Thymus (tissue), 11 donors: ENCODE measurements around the gene ZBTB8A. TPM values are rescaled to one million over a fixed set of nuclear protein-coding genes. Genes with fewer than 3 reads are reported as not detected.
"Not testable (repeated sequence)": the region's sequence is repeated elsewhere in the genome, so short reads cannot be mapped to it uniquely, and the experiment has no call there.

Source experiments
- DNase-seq, 9 donors: peaks; one replicate each; pipeline ENCODE4 v3.0.0-alpha.2; 2013; ENCODE audit warnings: low spot score in 9 of 9, low read depth in 6 of 9, missing footprints in 1 of 9
- H3K27ac ChIP-seq, 2 donors: one replicate each; pipeline ENCODE4 v1.5.1; 2013; ENCODE audit warnings: control low read depth in 1 of 2, low read depth in 1 of 2, low read length in 1 of 2, mild to moderate bottlenecking in 1 of 2, moderate library complexity in 1 of 2
- H3K27me3 ChIP-seq, 2 donors: one replicate each; pipeline ENCODE4 v1.5.1; 2013; ENCODE audit warnings: low read length in 1 of 2; ENCODE audit not compliant: control insufficient read depth in 2 of 2, insufficient read depth in 1 of 2
- H3K36me3 ChIP-seq, 2 donors: one replicate each; pipeline ENCODE4 v1.5.1; 2013; ENCODE audit warnings: low read length in 1 of 2, mild to moderate bottlenecking in 1 of 2, moderate library complexity in 1 of 2; ENCODE audit not compliant: control insufficient read depth in 2 of 2, insufficient read depth in 2 of 2
- H3K4me1 ChIP-seq, 2 donors: one replicate each; pipeline ENCODE4 v1.5.1; 2013; ENCODE audit warnings: low read length in 2 of 2; ENCODE audit not compliant: control insufficient read depth in 2 of 2, insufficient read depth in 2 of 2
- H3K4me3 ChIP-seq, 2 donors: one replicate each; pipeline ENCODE4 v1.5.1; 2013; ENCODE audit warnings: low read length in 2 of 2, control low read depth in 1 of 2, mild to moderate bottlenecking in 1 of 2
- H3K9me3 ChIP-seq, 2 donors: one replicate each; pipeline ENCODE4 v1.5.1; 2013; ENCODE audit warnings: low read length in 1 of 2, mild to moderate bottlenecking in 1 of 2; ENCODE audit not compliant: control insufficient read depth in 2 of 2, insufficient read depth in 1 of 2
- WGBS: extraction: QIAGEN DNeasy Blood & Tissue Kit; methylation state at CpG from one replicate; pipeline ENCODE4 v1.1.7; 2013; 5-methylcytosine and 5-hydroxymethylcytosine counted together
- polyA plus RNA-seq: library from polyadenylated mRNA; stranded (reverse); fragments of 200-250 nt; gene quantifications from one replicate; pipeline ENCODE4 v1.2.3, GENCODE V29; 2013
- total RNA-seq: library from RNA; stranded (reverse); fragments of 120-200 nt; gene quantifications from one replicate; pipeline ENCODE4 v1.2.4, GENCODE V29; 2013
- donor health status: healthy.

Gene ZBTB8A
- total and polyA plus RNA-seq, 2 donors, result 2.1 to 2.2 TPM

- H3K4me3 ChIP-seq, result no peak overlapping the region
- H3K27me3 ChIP-seq, result peaks cover 3 to 28% of the 10 kb centered on the region in 2 donors
- 83% methylated on average over 2 of the region's 2 CpGs for WGBS
- peaks cover 11 to 12% of the 10 kb centered on the region in 2 donors for H3K4me1 ChIP-seq
- no peaks in the 10 kb centered on the region for H3K36me3 ChIP-seq
- no peaks in the 10 kb centered on the region for H3K9me3 ChIP-seq
- no peak overlapping the region for H3K27ac ChIP-seq
- DNase-seq, result no peak
These were observed 1.9 kb downstream of the ZBTB8A start for GRCh38 chr1:32541064-32541566.

DNA sequence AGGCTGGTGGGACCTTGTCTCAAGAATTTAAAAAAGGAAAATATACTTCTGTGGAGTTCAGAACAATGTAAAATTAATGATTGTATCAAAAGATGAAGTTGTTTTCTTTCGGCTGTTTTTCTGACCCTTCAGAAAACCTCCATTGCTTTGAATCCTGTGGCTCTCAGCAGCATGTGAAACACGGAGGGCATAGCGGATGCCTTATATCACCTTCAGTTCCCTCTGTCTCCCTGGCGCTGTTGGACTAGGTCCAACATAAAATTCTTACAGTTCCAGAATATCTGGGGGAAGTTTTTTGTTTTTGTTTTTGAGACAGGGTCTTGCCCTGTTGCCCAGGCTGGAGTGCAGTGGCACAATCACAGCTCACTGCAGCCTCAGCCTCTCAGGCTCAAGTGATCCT lies 7.4 kb downstream of the ZBTB8A start:
- no peaks in the 10 kb centered on the region for H3K9me3 ChIP-seq
- no peak overlapping the region for H3K27ac ChIP-seq
- no peaks in the 10 kb centered on the region for H3K4me1 ChIP-seq
- no peak for DNase-seq
- 97% methylated on average over 4 of the region's 4 CpGs for WGBS
- H3K27me3 ChIP-seq, result no peaks in the 10 kb centered on the region
- no peak overlapping the region for H3K4me3 ChIP-seq
- H3K36me3 ChIP-seq, result no peaks in the 10 kb centered on the region

DNA sequence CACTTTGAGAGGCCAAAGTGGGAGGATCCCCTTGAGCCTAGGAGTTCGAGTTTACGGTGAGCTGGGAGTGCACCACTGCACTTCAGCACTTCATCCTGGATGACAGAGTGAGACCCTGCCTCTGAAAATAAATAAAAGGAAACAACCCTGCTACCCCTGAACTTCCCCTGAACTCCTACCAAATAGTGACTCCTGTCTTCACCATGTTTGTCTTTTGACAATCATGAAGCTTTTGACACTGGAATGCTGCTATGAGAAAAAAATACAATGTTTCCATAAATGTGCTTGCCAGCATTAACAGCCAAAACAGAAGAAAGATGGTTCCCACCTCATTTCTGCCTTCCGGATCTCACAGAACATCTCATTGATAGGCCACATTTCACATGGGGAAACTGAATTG lies 10.4 kb downstream of the ZBTB8A start:
- Histone ChIP-seq H3K27me3 (no peaks in the 10 kb centered on the region), H3K27ac (no peak overlapping the region), H3K4me1 (no peaks in the 10 kb centered on the region), H3K36me3 (no peaks in the 10 kb centered on the region), H3K4me3 (no peak overlapping the region), H3K9me3 (no peaks in the 10 kb centered on the region)
- DNase-seq, result no peak
- 96% methylated on average over 3 of the region's 3 CpGs for WGBS

DNA sequence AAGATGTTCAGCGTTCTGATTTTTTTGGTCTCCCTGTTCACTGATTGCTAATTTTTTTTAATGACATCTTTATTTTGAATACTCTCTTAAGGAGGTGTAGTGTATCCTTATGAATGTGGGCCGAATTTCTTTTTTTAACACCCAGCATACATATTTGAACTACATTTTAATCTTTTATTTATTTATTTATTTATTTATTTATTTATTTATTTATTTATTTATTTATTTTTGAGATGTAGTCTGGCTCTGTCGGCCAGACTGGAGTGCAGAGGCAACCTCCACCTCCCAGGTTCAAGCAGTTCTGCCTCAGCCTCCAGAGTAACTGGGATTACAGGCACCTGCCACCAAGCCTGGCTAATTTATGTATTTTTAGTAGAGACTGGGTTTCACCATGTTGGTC lies 15.1 kb downstream of the ZBTB8A start:
- H3K27ac ChIP-seq, result no peak overlapping the region
- WGBS, result 98% methylated on average over 3 of the region's 3 CpGs
- H3K4me1 ChIP-seq, result peaks cover 0 to 4% of the 10 kb centered on the region in 2 donors
- DNase-seq, result no peak
- H3K36me3 ChIP-seq, result no peaks in the 10 kb centered on the region
- H3K27me3 ChIP-seq, result no peaks in the 10 kb centered on the region
- H3K9me3 ChIP-seq, result no peaks in the 10 kb centered on the region
- H3K4me3 ChIP-seq, result no peak overlapping the region

DNA sequence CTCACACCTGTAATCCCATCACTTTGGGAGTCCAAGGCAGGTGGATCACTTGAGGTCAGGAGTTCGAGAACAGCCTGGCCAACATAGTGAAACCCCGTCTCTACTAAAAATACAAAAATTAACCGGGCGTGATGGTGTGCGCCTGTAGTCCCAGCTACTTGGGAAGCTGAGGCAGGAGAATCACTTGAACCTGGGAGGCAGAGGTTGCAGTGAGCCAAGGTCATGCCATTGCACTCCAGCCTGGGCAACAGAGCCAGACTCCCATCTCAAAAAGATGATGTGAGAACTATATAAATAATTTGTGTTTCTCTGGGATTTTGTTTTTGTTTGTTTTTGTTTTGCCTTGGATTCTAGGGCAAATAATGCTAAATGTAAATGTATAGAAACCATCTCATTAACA lies 17.8 kb downstream of the ZBTB8A start:
- not testable (repeated sequence) for H3K36me3 ChIP-seq, DNase-seq, H3K27ac ChIP-seq, H3K4me1 ChIP-seq, H3K27me3 ChIP-seq, H3K4me3 ChIP-seq, H3K9me3 ChIP-seq
- 96% methylated on average over 5 of the region's 5 CpGs for WGBS

DNA sequence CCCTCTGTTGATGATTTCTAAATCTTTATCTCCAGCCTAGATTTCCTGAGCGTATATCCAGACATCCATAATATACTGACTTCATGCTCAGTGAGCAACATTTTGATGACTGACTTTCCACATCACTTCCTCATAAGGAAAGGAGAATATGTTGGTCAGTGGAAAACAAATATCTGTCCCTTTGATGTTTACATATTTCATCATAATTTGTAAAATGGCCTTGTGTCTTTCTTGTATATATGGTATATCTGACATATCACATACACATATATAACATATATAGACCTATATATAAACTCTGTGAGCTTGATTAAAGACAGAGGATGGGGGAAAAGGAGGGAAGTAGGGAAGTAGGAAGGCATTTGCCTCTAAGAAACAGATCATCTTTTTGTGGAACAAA lies 18.6 kb downstream of the ZBTB8A start:
- DNase-seq, result no peak
- H3K27me3 ChIP-seq, result no peaks in the 10 kb centered on the region
- no peaks in the 10 kb centered on the region for H3K9me3 ChIP-seq
- no peak overlapping the region for H3K27ac ChIP-seq
- peaks cover 0 to 4% of the 10 kb centered on the region in 2 donors for H3K4me1 ChIP-seq
- no peak overlapping the region for H3K4me3 ChIP-seq
- peaks cover 0 to 4% of the 10 kb centered on the region in 2 donors for H3K36me3 ChIP-seq
- 99% methylated on average over 1 of the region's 1 CpG for WGBS

GRCh38 chr1:32568929-32569328 lies 29.7 kb downstream of the ZBTB8A start:
- 79% methylated on average over 2 of the region's 2 CpGs for WGBS
- no peaks in the 10 kb centered on the region for H3K9me3 ChIP-seq
- H3K36me3 ChIP-seq, result no peaks in the 10 kb centered on the region
- H3K27ac ChIP-seq, result no peak overlapping the region
- no peaks in the 10 kb centered on the region for H3K4me1 ChIP-seq
- no peaks in the 10 kb centered on the region for H3K27me3 ChIP-seq
- DNase-seq, result no peak
- no peak overlapping the region for H3K4me3 ChIP-seq

DNA sequence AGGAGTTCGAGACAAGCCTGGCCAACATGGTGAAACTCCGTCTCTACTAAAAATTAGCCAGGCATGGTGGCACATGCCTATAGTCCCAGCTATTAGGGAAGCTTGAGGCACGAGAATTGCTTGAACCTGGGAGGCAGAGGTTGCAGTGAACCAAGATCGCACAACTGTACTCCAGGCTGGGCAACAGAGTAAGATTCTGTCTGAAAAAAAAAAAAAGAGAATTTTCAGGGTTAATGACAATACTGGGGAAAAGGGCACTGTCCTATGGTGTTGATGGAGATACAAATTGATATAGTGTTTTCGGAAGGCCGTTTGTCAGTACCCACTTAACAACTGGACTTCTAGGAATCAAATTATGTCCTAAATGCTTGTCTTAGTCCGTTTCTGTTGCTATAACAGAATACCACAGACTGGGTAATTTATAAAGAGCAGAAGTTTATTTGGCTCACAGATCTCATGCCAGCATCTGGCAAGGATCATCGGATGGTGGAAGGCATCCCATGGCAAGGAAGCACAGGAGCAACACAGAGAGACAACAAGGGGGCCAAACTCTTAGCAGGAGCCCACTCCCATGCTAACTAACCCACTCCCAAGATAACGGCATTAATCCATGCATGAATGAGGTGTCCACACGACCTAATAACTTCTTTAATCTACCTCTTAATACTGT lies 41.3 kb downstream of the ZBTB8A start:
- H3K9me3 ChIP-seq, result no peaks in the 10 kb centered on the region
- H3K36me3 ChIP-seq, result no peaks in the 10 kb centered on the region
- H3K4me1 ChIP-seq, result no peaks in the 10 kb centered on the region
- H3K27me3 ChIP-seq, result no peaks in the 10 kb centered on the region
- H3K4me3 ChIP-seq, result no peak overlapping the region
- 96% methylated on average over 10 of the region's 10 CpGs for WGBS
- H3K27ac ChIP-seq, result no peak overlapping the region
- peak in 3 of 9 donors; percentile 13 to 21 (median 15) for DNase-seq

GRCh38 chr1:32592943-32593342 lies 53.7 kb downstream of the ZBTB8A start:
- Histone ChIP-seq H3K4me1 (no peaks in the 10 kb centered on the region), H3K36me3 (peaks cover 0 to 2% of the 10 kb centered on the region in 2 donors), H3K9me3 (no peaks in the 10 kb centered on the region), H3K27me3 (no peaks in the 10 kb centered on the region), H3K4me3 (no peak overlapping the region), H3K27ac (no peak overlapping the region)
- WGBS, result 99% methylated on average over 9 of the region's 9 CpGs
- no peak for DNase-seq
